ENCODE results near the gene EPHB2.

EPHB2 gene

GRCh38 chr1:22792396-22793160, 81.9 kb downstream of the EPHB2 start:
- in situ Hi-C loops (cut with MboI; ENCODE audit: low pct_unique_long_range_greater_than_20kb, low sequenced_read_pairs, unreplicated experiment): no loop called here
- no peak for DNase-seq (ENCODE audit: low spot score)
- TF ChIP-seq, protein P1, sequence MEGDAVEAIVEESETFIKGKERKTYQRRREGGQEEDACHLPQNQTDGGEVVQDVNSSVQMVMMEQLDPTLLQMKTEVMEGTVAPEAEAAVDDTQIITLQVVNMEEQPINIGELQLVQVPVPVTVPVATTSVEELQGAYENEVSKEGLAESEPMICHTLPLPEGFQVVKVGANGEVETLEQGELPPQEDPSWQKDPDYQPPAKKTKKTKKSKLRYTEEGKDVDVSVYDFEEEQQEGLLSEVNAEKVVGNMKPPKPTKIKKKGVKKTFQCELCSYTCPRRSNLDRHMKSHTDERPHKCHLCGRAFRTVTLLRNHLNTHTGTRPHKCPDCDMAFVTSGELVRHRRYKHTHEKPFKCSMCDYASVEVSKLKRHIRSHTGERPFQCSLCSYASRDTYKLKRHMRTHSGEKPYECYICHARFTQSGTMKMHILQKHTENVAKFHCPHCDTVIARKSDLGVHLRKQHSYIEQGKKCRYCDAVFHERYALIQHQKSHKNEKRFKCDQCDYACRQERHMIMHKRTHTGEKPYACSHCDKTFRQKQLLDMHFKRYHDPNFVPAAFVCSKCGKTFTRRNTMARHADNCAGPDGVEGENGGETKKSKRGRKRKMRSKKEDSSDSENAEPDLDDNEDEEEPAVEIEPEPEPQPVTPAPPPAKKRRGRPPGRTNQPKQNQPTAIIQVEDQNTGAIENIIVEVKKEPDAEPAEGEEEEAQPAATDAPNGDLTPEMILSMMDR (IDR thresholded peaks at IDR 0.05; ENCODE audit: extremely low read depth, insufficient read depth, missing control alignments): no peak

- no peak for DNase-seq (ENCODE audit: low spot score)
- in situ Hi-C loops (cut with MboI; ENCODE audit: low pct_unique_long_range_greater_than_20kb, low sequenced_read_pairs, unreplicated experiment): no loop called here
- TF ChIP-seq, protein P1 (IDR thresholded peaks at IDR 0.05; ENCODE audit: extremely low read depth, insufficient read depth, missing control alignments): no peak
Observed at GRCh38 chr1:22793647-22794046, 83.0 kb downstream of the EPHB2 start.

- in situ Hi-C loops (cut with MboI; ENCODE audit: low pct_unique_long_range_greater_than_20kb, low sequenced_read_pairs, unreplicated experiment): no loop called here
- TF ChIP-seq, protein P1 (IDR thresholded peaks at IDR 0.05; ENCODE audit: extremely low read depth, insufficient read depth, missing control alignments): no peak
- DNase-seq (ENCODE audit: low spot score): no peak
Observed at GRCh38 chr1:22794647-22795365, 84.2 kb downstream of the EPHB2 start.

- TF ChIP-seq, protein P1 (IDR thresholded peaks at IDR 0.05; ENCODE audit: extremely low read depth, insufficient read depth, missing control alignments): no peak
- no peak for DNase-seq (ENCODE audit: low spot score)
- in situ Hi-C loops (cut with MboI; ENCODE audit: low pct_unique_long_range_greater_than_20kb, low sequenced_read_pairs, unreplicated experiment): no loop called here
Observed at GRCh38 chr1:22795366-22795714, 84.7 kb downstream of the EPHB2 start.

DNA sequence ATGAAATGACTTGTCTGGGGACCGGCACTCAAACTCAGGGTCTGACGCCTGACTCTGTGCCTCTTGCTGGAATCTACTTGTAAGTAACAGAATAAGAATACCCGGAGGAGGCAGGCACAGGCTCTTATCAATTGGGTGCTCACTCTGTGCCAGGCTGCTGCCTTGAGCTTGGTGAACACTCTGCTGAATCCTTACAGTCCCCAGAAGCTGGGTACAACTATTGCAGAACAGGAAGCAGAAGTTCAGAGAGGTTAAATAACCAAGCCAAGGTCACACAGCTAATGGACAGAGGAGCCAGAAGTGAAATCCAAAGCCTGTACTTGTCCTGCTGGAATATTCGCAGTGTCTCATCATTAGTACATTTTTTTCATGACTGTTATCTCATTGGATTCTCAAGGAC, 86.0 kb downstream of the EPHB2 start:
- in situ Hi-C loops (cut with MboI; ENCODE audit: low pct_unique_long_range_greater_than_20kb, low sequenced_read_pairs, unreplicated experiment): no loop called here
- TF ChIP-seq, protein P1 (IDR thresholded peaks at IDR 0.05; ENCODE audit: extremely low read depth, insufficient read depth, missing control alignments): no peak
- DNase-seq (ENCODE audit: low spot score): no peak

GRCh38 chr1:22798083-22798482, 87.4 kb downstream of the EPHB2 start:
- TF ChIP-seq, protein P1 (IDR thresholded peaks at IDR 0.05; ENCODE audit: extremely low read depth, insufficient read depth, missing control alignments): no peak
- in situ Hi-C loops (cut with MboI; ENCODE audit: low pct_unique_long_range_greater_than_20kb, low sequenced_read_pairs, unreplicated experiment): no loop called here
- no peak for DNase-seq (ENCODE audit: low spot score)
